ENCODE measurements around the gene MCRIP2. TPM values are rescaled to one million over a fixed set of nuclear protein-coding genes. Genes with fewer than 3 reads are reported as not detected.

MCRIP2 gene
- polyA plus RNA-seq, 2 of the 4 experiments (the other 2 are of a cell fraction) = 10.7 to 21.3 TPM

DNA sequence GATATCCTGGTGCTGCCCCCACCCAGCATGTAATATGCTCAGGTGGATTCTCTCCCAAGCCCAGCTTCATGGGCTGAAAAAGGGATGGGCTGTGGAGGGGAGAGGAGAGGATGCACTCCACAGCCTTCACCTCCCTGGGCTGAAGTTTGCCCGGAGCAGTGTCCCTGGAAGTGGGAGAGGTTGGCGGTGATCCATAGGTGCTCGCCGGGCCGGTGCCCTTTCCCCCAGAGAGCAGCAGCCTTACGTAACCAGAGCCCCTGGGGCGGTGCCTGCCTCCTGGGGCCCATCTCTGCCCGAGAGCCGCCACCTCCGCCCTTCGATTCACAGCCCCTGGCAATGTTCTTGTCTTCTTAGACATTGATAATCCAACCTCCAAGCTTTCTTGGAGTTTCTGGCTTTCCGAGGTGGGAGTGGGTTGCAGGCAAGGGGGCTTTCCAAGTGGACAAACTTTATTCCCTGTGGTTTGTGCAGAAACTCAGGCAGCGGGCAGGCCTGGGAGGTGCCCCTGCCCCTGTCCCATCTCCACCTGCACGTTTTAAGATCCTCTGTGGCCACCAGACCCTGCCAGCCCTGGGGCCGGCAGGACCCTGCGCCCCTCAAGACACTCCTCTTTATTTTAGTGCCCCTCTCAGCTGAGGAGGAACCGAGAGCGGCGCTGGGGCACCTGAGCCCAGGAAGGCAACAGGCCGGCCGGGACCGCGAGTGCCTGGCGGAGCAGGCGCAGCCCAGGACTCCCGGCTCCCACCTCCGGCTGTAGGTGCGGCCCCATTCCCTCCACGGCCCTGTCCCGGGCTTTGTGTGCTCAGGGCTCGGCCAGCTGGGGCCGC lies 4.4 kb downstream of the MCRIP2 start (continued):
- TF ChIP-seq EP300 (IDR thresholded peaks at IDR 0.05) = no peak
- TF ChIP-seq, protein P1, sequence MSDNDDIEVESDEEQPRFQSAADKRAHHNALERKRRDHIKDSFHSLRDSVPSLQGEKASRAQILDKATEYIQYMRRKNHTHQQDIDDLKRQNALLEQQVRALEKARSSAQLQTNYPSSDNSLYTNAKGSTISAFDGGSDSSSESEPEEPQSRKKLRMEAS (IDR thresholded peaks at IDR 0.05) = no peak
- TF ChIP-seq, protein P2, sequence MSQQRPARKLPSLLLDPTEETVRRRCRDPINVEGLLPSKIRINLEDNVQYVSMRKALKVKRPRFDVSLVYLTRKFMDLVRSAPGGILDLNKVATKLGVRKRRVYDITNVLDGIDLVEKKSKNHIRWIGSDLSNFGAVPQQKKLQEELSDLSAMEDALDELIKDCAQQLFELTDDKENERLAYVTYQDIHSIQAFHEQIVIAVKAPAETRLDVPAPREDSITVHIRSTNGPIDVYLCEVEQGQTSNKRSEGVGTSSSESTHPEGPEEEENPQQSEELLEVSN (IDR thresholded peaks at IDR 0.05; ENCODE audit: borderline replicate concordance, low read depth) = no peak
- TF ChIP-seq, protein P3, sequence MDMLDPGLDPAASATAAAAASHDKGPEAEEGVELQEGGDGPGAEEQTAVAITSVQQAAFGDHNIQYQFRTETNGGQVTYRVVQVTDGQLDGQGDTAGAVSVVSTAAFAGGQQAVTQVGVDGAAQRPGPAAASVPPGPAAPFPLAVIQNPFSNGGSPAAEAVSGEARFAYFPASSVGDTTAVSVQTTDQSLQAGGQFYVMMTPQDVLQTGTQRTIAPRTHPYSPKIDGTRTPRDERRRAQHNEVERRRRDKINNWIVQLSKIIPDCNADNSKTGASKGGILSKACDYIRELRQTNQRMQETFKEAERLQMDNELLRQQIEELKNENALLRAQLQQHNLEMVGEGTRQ (IDR thresholded peaks at IDR 0.05) = no peak
- TF ChIP-seq CEBPB (IDR thresholded peaks at IDR 0.05) = peak in 1 of 2 experiments; percentile 62; a peak in 2 of 4 replicates
- TF ChIP-seq, protein P4, sequence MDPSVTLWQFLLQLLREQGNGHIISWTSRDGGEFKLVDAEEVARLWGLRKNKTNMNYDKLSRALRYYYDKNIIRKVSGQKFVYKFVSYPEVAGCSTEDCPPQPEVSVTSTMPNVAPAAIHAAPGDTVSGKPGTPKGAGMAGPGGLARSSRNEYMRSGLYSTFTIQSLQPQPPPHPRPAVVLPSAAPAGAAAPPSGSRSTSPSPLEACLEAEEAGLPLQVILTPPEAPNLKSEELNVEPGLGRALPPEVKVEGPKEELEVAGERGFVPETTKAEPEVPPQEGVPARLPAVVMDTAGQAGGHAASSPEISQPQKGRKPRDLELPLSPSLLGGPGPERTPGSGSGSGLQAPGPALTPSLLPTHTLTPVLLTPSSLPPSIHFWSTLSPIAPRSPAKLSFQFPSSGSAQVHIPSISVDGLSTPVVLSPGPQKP (IDR thresholded peaks at IDR 0.05; ENCODE audit: low read depth, low read length) = no peak
- no peak for TF ChIP-seq NPAS2 (CRISPR knock-in tag; IDR thresholded peaks at IDR 0.05; ENCODE audit: borderline replicate concordance)
- TF ChIP-seq ESRRA (IDR thresholded peaks at IDR 0.05; ENCODE audit: borderline replicate concordance, low read length) = no peak
- TF ChIP-seq ZC3H11A (IDR thresholded peaks at IDR 0.05) = no peak
- no peak for TF ChIP-seq PHF8 (IDR thresholded peaks at IDR 0.05; ENCODE audit: borderline replicate concordance, low read depth)

DNA sequence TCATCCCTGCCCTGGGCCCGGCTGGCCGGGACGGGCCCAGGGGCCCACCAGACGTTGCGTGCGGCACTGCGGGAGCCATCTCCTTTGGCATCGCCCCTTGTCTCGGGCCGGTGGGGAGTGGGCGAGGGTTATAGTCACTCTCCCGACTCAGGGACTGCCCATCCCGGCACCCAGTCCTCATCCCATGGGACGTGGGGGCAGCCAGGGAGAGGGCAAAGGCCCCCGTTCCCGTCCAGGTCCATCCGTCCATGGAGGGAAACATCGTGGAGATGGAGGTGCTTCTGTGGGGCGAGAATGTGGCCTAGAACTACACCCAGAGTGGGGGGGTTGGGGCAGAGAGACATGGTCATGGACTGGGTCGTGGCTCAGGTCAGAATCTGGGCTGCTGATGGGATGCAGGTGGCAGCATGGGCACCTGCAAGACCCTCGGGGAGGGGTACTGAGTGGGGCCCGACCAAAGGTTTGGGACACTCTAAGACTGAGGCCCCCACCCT lies 5.1 kb downstream of the MCRIP2 start:
- ATAC-seq (no peak), FAIRE-seq (no peak), DNase-seq (ENCODE audit: low read depth in 1 of 2, low spot score in 1 of 2) (no peak)
- no peak overlapping the region for H3K4me3 ChIP-seq
- CTCF ChIA-PET = interaction anchor here (1.4 to 2.3 kb wide), 5 partner anchors 8 to 19 kb away, joined by 5 to 8 read pairs (median 5); no protein-coding TSS in a partner anchor
- H3K9me3 ChIP-seq = no peaks in the 10 kb centered on the region
- 90% methylated on average over 21 of the region's 22 CpGs for WGBS (ENCODE audit: missing lambda C conversion rate)
- no peak for TF ChIP-seq EHMT2 (IDR thresholded peaks at IDR 0.05; ENCODE audit: low read depth)
- TF ChIP-seq FOSB (CRISPR knock-in tag; IDR thresholded peaks at IDR 0.05) = no peak
- TF ChIP-seq ZC3H11A (IDR thresholded peaks at IDR 0.05) = no peak
- TF ChIP-seq, protein P5, sequence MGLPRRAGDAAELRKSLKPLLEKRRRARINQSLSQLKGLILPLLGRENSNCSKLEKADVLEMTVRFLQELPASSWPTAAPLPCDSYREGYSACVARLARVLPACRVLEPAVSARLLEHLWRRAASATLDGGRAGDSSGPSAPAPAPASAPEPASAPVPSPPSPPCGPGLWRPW (IDR thresholded peaks at IDR 0.05) = no peak
- TF ChIP-seq CEBPB (IDR thresholded peaks at IDR 0.05) = no peak
- no peak for TF ChIP-seq SMC3 (IDR thresholded peaks at IDR 0.05)
- no peak for TF ChIP-seq CBX8 (IDR thresholded peaks at IDR 0.05)
- TF ChIP-seq CBX2 (IDR thresholded peaks at IDR 0.05; ENCODE audit: borderline replicate concordance, low read depth) = no peak
- TF ChIP-seq, protein P6, sequence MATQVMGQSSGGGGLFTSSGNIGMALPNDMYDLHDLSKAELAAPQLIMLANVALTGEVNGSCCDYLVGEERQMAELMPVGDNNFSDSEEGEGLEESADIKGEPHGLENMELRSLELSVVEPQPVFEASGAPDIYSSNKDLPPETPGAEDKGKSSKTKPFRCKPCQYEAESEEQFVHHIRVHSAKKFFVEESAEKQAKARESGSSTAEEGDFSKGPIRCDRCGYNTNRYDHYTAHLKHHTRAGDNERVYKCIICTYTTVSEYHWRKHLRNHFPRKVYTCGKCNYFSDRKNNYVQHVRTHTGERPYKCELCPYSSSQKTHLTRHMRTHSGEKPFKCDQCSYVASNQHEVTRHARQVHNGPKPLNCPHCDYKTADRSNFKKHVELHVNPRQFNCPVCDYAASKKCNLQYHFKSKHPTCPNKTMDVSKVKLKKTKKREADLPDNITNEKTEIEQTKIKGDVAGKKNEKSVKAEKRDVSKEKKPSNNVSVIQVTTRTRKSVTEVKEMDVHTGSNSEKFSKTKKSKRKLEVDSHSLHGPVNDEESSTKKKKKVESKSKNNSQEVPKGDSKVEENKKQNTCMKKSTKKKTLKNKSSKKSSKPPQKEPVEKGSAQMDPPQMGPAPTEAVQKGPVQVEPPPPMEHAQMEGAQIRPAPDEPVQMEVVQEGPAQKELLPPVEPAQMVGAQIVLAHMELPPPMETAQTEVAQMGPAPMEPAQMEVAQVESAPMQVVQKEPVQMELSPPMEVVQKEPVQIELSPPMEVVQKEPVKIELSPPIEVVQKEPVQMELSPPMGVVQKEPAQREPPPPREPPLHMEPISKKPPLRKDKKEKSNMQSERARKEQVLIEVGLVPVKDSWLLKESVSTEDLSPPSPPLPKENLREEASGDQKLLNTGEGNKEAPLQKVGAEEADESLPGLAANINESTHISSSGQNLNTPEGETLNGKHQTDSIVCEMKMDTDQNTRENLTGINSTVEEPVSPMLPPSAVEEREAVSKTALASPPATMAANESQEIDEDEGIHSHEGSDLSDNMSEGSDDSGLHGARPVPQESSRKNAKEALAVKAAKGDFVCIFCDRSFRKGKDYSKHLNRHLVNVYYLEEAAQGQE (IDR thresholded peaks at IDR 0.05) = no peak
- no peak for TF ChIP-seq NR3C1 (IDR thresholded peaks at IDR 0.05)
- TF ChIP-seq, protein P7, sequence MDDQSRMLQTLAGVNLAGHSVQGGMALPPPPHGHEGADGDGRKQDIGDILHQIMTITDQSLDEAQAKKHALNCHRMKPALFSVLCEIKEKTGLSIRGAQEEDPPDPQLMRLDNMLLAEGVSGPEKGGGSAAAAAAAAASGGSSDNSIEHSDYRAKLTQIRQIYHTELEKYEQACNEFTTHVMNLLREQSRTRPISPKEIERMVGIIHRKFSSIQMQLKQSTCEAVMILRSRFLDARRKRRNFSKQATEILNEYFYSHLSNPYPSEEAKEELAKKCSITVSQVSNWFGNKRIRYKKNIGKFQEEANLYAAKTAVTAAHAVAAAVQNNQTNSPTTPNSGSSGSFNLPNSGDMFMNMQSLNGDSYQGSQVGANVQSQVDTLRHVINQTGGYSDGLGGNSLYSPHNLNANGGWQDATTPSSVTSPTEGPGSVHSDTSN (IDR thresholded peaks at IDR 0.05) = no peak
- no peak for TF ChIP-seq POLR2AphosphoS2 (conservative IDR thresholded peaks at IDR 0.05; ENCODE audit: low read length)
- POLR2A ChIA-PET = no interaction called here
- H3K4me1 ChIP-seq = peaks cover 50% of the 10 kb centered on the region
- no peak overlapping the region for H3K4me2 ChIP-seq
- H3K27ac ChIP-seq = peak overlapping the region in 1 of 2 experiments; percentile 46; a peak in 3 of 6 replicates
